ENCODE measurements around the gene LEFTY2. TPM values are rescaled to one million over a fixed set of nuclear protein-coding genes. Genes with fewer than 3 reads are reported as not detected.

Gene LEFTY2
- total RNA-seq, 4 donors from 2014 or later = 0.36 to 4.5 (median 0.63) TPM; not detected in 1

DNA sequence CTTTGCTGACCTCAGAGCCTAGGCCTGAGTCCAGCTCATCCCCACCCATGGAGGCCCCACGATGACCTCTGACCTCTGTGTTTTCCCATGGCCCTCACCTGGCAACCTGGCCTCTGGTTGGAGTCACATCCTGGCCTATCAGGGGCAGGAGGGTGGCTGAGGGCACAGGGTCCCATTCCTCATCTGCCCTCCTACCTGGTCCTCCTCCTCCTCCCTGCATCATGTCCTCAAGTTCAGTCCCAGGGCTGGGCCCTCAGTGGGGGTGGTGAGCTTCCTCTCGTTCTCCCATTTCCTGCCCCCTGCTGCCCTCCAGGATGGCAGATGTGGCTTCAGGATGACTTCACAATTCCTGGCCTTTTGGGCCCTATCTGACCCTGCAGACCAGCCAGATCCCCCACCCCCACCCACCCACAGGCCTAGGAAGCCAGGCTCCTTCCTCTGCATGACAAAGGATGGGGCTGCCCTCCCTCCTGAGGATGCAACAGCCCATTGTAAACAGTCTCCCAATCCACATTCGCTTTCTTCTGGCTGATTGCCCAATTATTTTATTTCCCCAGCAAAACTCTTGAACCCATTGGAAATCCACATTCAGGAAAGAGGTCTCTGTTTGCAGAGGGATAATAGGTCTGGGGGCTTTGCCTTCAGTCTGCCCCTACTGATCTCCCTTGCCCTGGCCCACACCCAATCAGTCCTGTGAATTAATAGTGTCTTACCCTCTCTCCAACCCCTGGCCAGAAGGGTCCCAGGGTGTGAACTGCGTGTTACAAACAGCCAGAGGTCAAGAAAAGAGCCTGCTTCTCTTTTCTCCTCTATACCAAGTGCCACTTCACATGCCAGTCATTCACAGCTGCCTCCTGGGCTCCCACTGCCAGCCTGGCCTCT, 41.7 kb downstream of the LEFTY2 start:
- TF ChIP-seq, protein P1, sequence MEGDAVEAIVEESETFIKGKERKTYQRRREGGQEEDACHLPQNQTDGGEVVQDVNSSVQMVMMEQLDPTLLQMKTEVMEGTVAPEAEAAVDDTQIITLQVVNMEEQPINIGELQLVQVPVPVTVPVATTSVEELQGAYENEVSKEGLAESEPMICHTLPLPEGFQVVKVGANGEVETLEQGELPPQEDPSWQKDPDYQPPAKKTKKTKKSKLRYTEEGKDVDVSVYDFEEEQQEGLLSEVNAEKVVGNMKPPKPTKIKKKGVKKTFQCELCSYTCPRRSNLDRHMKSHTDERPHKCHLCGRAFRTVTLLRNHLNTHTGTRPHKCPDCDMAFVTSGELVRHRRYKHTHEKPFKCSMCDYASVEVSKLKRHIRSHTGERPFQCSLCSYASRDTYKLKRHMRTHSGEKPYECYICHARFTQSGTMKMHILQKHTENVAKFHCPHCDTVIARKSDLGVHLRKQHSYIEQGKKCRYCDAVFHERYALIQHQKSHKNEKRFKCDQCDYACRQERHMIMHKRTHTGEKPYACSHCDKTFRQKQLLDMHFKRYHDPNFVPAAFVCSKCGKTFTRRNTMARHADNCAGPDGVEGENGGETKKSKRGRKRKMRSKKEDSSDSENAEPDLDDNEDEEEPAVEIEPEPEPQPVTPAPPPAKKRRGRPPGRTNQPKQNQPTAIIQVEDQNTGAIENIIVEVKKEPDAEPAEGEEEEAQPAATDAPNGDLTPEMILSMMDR (IDR thresholded peaks at IDR 0.05) = no peak
- ATAC-seq (ENCODE audit: low FRiP score) (no peak), DNase-seq (ENCODE audit: low spot score) (no peak)

DNA sequence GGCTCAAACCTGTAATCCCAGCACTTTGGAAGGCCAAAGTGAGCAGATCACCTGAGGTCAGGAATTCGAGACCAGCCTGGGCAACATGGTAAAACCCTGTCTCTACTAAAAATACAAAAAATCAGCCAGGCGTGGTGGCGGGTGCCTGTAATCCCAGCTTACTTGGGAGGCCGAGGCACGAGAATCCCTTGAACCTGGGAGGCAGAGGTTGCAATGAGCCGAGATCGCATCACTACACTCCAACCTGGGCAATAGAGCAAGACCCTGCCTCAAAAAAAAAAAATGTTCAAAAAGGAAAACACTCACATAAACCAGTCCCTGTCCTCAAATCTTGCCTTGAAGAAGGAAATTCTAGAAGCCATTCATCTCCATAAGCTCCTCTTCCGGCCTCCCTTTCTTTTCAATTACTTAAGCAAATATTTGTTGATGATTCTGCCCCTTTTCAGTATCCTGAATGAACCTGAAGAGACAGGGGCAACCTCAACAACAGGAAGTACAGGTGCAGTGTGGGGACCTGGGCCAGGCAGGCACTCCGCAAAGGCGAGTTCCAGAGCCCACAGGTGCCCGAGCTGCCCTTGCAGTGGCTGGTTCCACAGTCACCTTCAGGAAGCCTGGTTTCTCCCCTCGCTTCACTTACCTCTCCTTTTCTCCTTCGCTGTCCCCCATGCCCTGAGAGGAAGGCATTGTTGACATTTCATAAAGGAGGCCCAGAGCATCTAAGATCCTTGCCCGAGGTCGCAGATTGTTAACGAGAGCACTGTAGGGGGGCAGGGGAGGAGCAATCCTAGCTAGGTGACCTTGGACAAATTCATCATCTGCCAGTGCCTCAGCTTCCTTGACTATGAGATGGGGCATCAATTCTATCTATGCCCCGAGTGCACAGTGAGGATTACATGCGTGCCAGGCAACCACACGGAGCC, 43.2 kb downstream of the LEFTY2 start:
- no peak for ATAC-seq (ENCODE audit: low FRiP score)
- no peak for DNase-seq (ENCODE audit: low spot score)
- TF ChIP-seq, protein P1 (IDR thresholded peaks at IDR 0.05) = no peak

DNA sequence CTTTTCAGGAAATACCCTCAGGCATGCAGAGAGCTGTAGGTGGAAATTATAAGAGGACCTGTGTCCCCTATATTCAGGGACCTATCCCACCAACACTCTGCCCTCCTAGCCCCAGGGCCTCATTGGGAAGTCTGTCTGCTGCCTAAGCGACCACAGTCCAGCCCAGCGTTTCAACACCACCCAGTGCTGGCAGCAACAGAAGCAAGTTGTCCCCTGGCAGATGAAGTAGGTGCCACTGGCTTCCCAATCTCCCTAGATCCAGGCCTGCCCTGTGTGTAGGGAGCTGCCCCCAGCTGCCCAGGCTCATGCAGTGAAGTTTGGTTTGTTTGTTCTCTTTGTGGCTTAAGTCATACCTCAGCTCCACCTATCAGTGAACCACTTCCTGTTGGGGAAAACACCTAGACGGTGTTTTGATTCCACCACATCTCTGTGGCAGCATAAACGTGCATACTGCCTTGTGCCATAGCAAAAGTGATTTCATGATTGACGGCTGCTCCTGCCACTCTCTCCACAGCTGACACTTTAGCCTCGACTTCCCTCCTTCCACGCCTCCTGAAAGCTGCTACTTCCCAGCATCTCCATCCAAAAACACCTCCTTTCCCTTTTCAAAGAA, 44.0 kb downstream of the LEFTY2 start:
- TF ChIP-seq, protein P1 (IDR thresholded peaks at IDR 0.05) = no peak
- ATAC-seq (ENCODE audit: low FRiP score) (no peak), DNase-seq (ENCODE audit: low spot score) (no peak)

DNA sequence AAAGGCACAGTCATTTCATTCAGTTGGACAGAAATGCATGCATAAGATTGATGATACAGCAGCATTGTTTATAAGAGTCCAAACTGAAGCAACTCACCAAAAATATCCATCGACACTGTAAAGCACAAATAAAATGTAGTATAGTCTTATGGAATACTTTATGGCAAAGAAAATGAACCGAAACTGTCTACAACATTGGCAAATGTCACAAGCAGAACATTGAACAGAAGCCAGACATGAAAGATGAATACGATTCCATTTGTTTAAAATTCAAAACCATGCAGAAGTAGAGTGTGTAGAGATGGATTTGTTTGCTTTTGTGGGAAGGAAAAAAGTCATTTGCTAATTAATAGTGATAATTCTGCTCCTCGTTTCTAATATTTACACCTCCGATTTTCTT, 44.5 kb downstream of the LEFTY2 start:
- ATAC-seq (ENCODE audit: low FRiP score) (no peak), DNase-seq (ENCODE audit: low spot score) (no peak)
- TF ChIP-seq, protein P1 (IDR thresholded peaks at IDR 0.05) = no peak

DNA sequence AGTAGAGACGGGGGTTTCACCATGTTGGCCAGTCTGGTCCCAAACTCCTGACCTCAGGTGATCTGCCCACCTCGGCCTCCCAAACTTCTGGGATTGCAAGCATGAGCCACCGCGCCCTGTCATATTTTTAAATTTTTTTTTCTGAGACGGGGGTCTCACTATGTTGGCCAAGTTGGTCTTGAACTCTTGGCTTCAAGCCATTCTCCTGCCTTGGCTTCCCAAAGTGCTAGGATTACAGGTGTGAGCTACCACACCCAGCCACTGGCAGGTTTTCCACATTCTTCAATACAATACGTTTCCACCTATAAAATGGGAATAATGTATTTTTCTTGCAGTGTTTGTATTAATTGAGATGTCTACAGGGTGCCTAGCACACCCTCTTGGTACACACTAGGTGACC, 48.7 kb downstream of the LEFTY2 start:
- TF ChIP-seq, protein P1 (IDR thresholded peaks at IDR 0.05) = no peak
- DNase-seq (ENCODE audit: low spot score) = no peak
- no peak for ATAC-seq (ENCODE audit: low FRiP score)

DNA sequence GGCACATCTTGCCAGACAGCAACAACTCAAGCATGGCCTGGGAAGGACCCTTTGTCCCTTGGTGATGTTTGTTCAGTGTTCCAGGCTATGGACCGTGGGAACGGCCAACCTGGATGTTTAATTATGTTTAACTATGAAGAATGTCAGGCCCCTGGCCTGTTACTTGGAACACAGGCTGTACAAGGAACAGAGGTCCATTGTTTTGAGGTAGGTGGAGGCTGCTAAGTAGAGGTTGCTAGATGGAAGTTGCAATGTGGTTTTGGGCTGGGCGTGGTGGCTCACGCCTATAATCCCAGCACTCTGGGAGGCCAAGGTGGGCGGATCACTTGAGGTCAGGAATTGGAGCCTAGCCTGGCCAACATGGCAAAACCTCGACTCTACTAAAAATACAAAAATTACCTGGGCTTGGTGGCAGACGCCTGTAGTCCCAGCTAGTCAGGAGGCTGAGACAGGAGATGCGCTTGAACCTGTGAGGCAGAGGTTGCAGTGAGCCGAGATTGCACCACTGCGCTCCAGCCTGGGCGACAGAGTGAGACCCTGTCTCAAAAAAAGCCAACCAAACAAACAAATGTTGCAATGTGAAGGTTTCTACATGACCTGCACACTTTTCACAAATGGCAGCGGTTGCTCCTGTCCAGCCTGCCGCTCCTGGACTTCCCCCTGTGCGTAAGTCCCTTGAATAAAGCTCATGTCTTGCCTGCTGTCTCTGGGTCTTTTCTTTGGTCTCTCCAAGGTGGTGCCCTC, 49.6 kb downstream of the LEFTY2 start:
- ATAC-seq (ENCODE audit: low FRiP score) = no peak

More for the DNA sequence above, 49.6 kb downstream of the LEFTY2 start:
- TF ChIP-seq, protein P1 (IDR thresholded peaks at IDR 0.05) = no peak
- DNase-seq (ENCODE audit: low spot score) = no peak

Measured in omental fat pad (tissue), 4 donors.